Heart left ventricle (tissue), 16 donors: ENCODE measurements around the gene AKAP7. TPM values are rescaled to one million over a fixed set of nuclear protein-coding genes. Genes with fewer than 3 reads are reported as not detected.
"Not testable (repeated sequence)": the region's sequence is repeated elsewhere in the genome, so short reads cannot be mapped to it uniquely, and the experiment has no call there.

Source experiments
- ATAC-seq, 4 donors: fragments of 200-7000 bp; cut with Tn5 transposase; one replicate each; pipeline ENCODE4 v1.9.1; 2020 to 2022; ENCODE audit warnings: moderate library complexity in 4 of 4, mild to moderate bottlenecking in 3 of 4, moderate number of reproducible peaks in 1 of 4
- DNase-seq, 5 donors: peaks; one replicate each; pipeline ENCODE4 v3.0.0-alpha.2; 2020
- H3K27ac ChIP-seq, 12 donors: fragments of 200-600 bp; sonication (generic) in 4 of 12; one replicate each; pipeline versions ENCODE4 v1.5.0 to v1.8.0; 2016 to 2022; ENCODE audit warnings: mild to moderate bottlenecking in 2 of 12
- H3K27me3 ChIP-seq, 9 donors: fragments of 200-600 bp; sonication (generic) in 2 of 9; one replicate each; pipeline versions ENCODE4 v1.5.1 to v1.8.0; 2016 to 2022; ENCODE audit warnings: mild to moderate bottlenecking in 3 of 9
- H3K36me3 ChIP-seq, 9 donors: fragments of 200-600 bp; sonication (generic) in 2 of 9; one replicate each; pipeline versions ENCODE4 v1.5.0 to v1.8.0; 2018 to 2022; ENCODE audit warnings: mild to moderate bottlenecking in 2 of 9
- H3K4me1 ChIP-seq, 12 donors: fragments of 200-600 bp; sonication (generic) in 4 of 12; one replicate each; pipeline versions ENCODE4 v1.5.0 to v1.8.0; 2016 to 2022; ENCODE audit warnings: mild to moderate bottlenecking in 3 of 12
- H3K4me3 ChIP-seq, 12 donors: fragments of 200-600 bp; sonication (generic) in 4 of 12; one replicate each; pipeline versions ENCODE4 v1.5.0 to v1.8.0; 2017 to 2022; ENCODE audit warnings: mild to moderate bottlenecking in 9 of 12, moderate library complexity in 4 of 12
- H3K9me3 ChIP-seq, 12 donors: fragments of 200-600 bp; sonication (generic) in 4 of 12; one replicate each; pipeline versions ENCODE4 v1.5.0 to v1.8.0; 2016 to 2022; ENCODE audit warnings: mild to moderate bottlenecking in 1 of 12
- CTCF ChIP-seq, 12 donors: fragments of 200-600 bp; sonication (generic) in 4 of 12; IDR thresholded peaks; one replicate each; pipeline versions ENCODE4 v1.5.0 to v1.8.0; 2018 to 2022; ENCODE audit warnings: antibody characterized with exemption in 12 of 12, mild to moderate bottlenecking in 5 of 12
- POLR2A ChIP-seq, 2 donors: fragments of 450-650 bp; IDR thresholded peaks; one replicate each; pipeline ENCODE4 v1.6.1; 2017; ENCODE audit warnings: antibody characterized with exemption in 2 of 2, mild to moderate bottlenecking in 2 of 2, moderate library complexity in 2 of 2
- WGBS, 4 donors: extraction: QIAGEN DNeasy Blood & Tissue Kit in 2 of 4; methylation state at CpG; one replicate each; pipeline versions ENCODE4 v1.1.5 to v1.1.7; 2013 to 2018; 5-methylcytosine and 5-hydroxymethylcytosine counted together
- intact Hi-C, 10 donors: fragments of 100-400 bp; cut with DNase I; formaldehyde crosslinking; loops; one replicate each; pipeline versions ENCODE4 v1.11.1 to v1.14.2; 2022
- polyA plus RNA-seq, 2 donors: library from polyadenylated mRNA; stranded (reverse); fragments of 200-250 nt; gene quantifications; one replicate each; pipeline ENCODE4 v1.2.3, GENCODE V29; 2013
- total RNA-seq, 9 donors: library from RNA; depleted of rRNA in 2 of 9; stranded (reverse); fragments of >200 nt in 2 of 9; fragmentation: NEBNext Ultra II Directional in 3 of 9; extraction: Animal tissue kit (Norgen Biotek cat#: 25700) in 3 of 9; gene quantifications; one replicate each; pipeline versions ENCODE4 v1.1.0 to v1.2.4, GENCODE V29; 2016 to 2023
- donor health status: ischemic (EF 13 %, LVEDD 7.1; RV severe dilation, severe dysfunction).
- donor health status: healthy with polysubstance abuse.
- donor health status: DM: no; HTN: yes; CAD: no.
- donor health status: DM: no; HTN: no; CAD: no.
- donor health status: ischemic (EF 25% LVEDD 6.9; RV normal size, moderate dysfunction).
- donor health status: ischemic (EF 25% LVEDD 5.7; RV mildly dilated, moderate dysfunction).
- donor health status: healthy.
- donor health status: DM: yes; HTN: yes; CAD: no.
- donor health status: ischemic (EF 35%, LVEDD 5.7; RV mildly dilated, moderate dysfunction).
- donor health status: nonischemic (EF 11% LVEDD 7.7; RV severe dilation, severe dysfunction).
- donor health status: DM: yes; HTN: yes; CAD: no.
- donor health status: PGD.
- donor health status: ischemic (EF 29% LVEDD 5.4; RV normal size, mild dysfunction).
- donor health status: nonischemic (EF 23%, LVEDD 6.1; RV moderate dilation, normal function).

AKAP7 gene
- total and polyA plus RNA-seq, 11 donors: 2.3 to 13.5 (median 8.7) TPM

GRCh38 chr6:131317516-131317915 is 182.2 kb downstream of the AKAP7 start:
- DNase-seq: no peak
- Histone ChIP-seq H3K4me3 (no peak overlapping the region), H3K27me3 (no peaks in the 10 kb centered on the region), H3K27ac (no peak overlapping the region), H3K36me3 (no peaks in the 10 kb centered on the region), H3K9me3 (peaks cover 0 to 26% (median 9%) of the 10 kb centered on the region in 12 donors), H3K4me1 (no peaks in the 10 kb centered on the region)
- TF ChIP-seq CTCF (IDR thresholded peaks at IDR 0.05): no peak
- no peak for TF ChIP-seq POLR2A (IDR thresholded peaks at IDR 0.05)
- intact Hi-C loops: no loop called here
- ATAC-seq: no peak
- 84 to 93% (median 91%) methylated on average over 3 of the region's 3 CpGs for WGBS, 4 donors

- DNase-seq (no peak), ATAC-seq (no peak)
- Histone ChIP-seq H3K36me3 (no peaks in the 10 kb centered on the region), H3K9me3 (peaks cover 0 to 3% (median 0%) of the 10 kb centered on the region in 12 donors), H3K4me3 (no peak overlapping the region), H3K27ac (no peak overlapping the region), H3K4me1 (no peaks in the 10 kb centered on the region), H3K27me3 (no peaks in the 10 kb centered on the region)
- no peak for TF ChIP-seq POLR2A (IDR thresholded peaks at IDR 0.05)
- TF ChIP-seq CTCF (IDR thresholded peaks at IDR 0.05): no peak
- 87 to 97% (median 91%) methylated on average over 1 of the region's 1 CpG for WGBS, 4 donors
- intact Hi-C loops: no loop called here
Measured at GRCh38 chr6:131321589-131321988, 186.3 kb downstream of the AKAP7 start.

GRCh38 chr6:131322125-131322524 is 186.9 kb downstream of the AKAP7 start:
- H3K27ac ChIP-seq: no peak overlapping the region
- H3K9me3 ChIP-seq: no peaks in the 10 kb centered on the region
- H3K4me3 ChIP-seq: no peak overlapping the region
- H3K36me3 ChIP-seq: no peaks in the 10 kb centered on the region
- DNase-seq (no peak), ATAC-seq (no peak)
- TF ChIP-seq CTCF (IDR thresholded peaks at IDR 0.05): no peak
- TF ChIP-seq POLR2A (IDR thresholded peaks at IDR 0.05): no peak
- no peaks in the 10 kb centered on the region for H3K27me3 ChIP-seq
- no peaks in the 10 kb centered on the region for H3K4me1 ChIP-seq
- WGBS, 4 donors: 54 to 72% (median 62%) methylated on average over 1 of the region's 1 CpG
- intact Hi-C loops: no loop called here

- H3K27ac ChIP-seq, H3K4me1 ChIP-seq, ATAC-seq, H3K36me3 ChIP-seq, H3K9me3 ChIP-seq, H3K4me3 ChIP-seq, intact Hi-C loops, DNase-seq, H3K27me3 ChIP-seq: not testable (repeated sequence)
- WGBS, 4 donors: 89 to 95% (median 92%) methylated on average over 11 to 14 of the region's 14 CpGs
Measured at GRCh38 chr6:131325669-131326068, 190.4 kb downstream of the AKAP7 start.

GRCh38 chr6:131328727-131329126 is 193.5 kb downstream of the AKAP7 start:
- H3K27me3 ChIP-seq, H3K36me3 ChIP-seq, ATAC-seq, intact Hi-C loops, H3K4me1 ChIP-seq, H3K4me3 ChIP-seq, DNase-seq, H3K27ac ChIP-seq, H3K9me3 ChIP-seq: not testable (repeated sequence)
- WGBS, 4 donors: 70 to 81% (median 78%) methylated on average over 4 to 5 of the region's 5 CpGs
